ENCODE results near the gene OLR1.

- TF ChIP-seq CTCF (IDR thresholded peaks at IDR 0.05): no peak
- no peak for TF ChIP-seq POLR2A (IDR thresholded peaks at IDR 0.05)
Observed at GRCh38 chr12:10220398-10221077, 48.6 kb upstream of the OLR1 start.

Data from lower leg skin (tissue), 3 donors.